ENCODE results near the gene NHLH2. TPM values are rescaled to one million over a fixed set of nuclear protein-coding genes. Genes with fewer than 3 reads are reported as not detected.
A peak's percentile ranks its signal among the peaks of the same experiment; 100 is the strongest.

The NHLH2 gene
- polyA plus RNA-seq, 1 experiment = not detected

DNA sequence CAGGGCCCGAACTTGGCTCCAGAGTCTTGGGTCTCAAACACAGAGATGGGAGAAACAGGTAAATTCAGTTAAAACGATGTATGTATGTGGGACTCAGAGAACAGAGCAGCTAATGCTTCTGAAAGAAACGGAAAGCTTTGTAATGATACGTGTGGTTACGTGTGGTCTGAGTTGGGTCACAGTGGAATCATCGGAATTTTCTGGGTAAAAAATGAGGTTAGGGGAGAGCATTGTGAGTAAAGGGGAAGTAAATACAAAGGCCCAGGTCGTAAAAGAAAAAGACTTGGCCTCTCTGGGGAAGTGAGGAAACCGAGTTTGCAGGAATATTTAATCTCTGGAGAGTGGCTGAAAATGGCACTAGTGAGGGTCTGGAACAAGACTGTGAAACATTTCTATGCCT is 8.3 kb downstream of the NHLH2 start:
- POLR2A ChIA-PET = no interaction called here

DNA sequence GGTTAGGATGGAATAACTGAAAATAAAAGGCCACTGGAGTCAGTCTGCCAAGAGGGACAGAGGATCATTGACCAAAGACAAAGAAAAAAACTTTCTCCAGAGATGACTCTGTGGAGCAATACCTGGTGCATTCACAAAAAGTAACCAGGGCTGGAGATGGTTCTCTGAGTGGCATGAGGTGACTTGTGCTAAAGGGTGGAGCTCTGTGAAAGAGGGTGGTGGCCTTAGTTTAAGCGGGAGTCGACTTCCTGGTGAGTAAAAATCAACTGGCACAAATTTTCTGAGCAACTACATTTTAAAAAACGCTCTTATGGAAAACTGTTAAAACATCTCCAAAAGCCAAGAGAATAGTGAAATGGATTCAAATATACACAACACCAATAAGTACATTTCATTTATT is 10.0 kb downstream of the NHLH2 start:
- CTCF ChIA-PET = no interaction called here
- POLR2A ChIA-PET = no interaction called here
- no peaks in the 10 kb centered on the region; the same call in 1 of the 2 replicates for H3K9me3 ChIP-seq (ENCODE audit: control insufficient read depth, insufficient read depth, low read length)
- H3K4me3 ChIP-seq (ENCODE audit: low read depth, low read length) = no peak overlapping the region
- TF ChIP-seq, protein P1, sequence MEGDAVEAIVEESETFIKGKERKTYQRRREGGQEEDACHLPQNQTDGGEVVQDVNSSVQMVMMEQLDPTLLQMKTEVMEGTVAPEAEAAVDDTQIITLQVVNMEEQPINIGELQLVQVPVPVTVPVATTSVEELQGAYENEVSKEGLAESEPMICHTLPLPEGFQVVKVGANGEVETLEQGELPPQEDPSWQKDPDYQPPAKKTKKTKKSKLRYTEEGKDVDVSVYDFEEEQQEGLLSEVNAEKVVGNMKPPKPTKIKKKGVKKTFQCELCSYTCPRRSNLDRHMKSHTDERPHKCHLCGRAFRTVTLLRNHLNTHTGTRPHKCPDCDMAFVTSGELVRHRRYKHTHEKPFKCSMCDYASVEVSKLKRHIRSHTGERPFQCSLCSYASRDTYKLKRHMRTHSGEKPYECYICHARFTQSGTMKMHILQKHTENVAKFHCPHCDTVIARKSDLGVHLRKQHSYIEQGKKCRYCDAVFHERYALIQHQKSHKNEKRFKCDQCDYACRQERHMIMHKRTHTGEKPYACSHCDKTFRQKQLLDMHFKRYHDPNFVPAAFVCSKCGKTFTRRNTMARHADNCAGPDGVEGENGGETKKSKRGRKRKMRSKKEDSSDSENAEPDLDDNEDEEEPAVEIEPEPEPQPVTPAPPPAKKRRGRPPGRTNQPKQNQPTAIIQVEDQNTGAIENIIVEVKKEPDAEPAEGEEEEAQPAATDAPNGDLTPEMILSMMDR (IDR thresholded peaks at IDR 0.05; ENCODE audit: low read depth, low read length) = no peak
- H3K27ac ChIP-seq (ENCODE audit: low read depth, low read length) = no peak overlapping the region
- no peak for DNase-seq (ENCODE audit: low read depth, low spot score)
- H3K27me3 ChIP-seq (ENCODE audit: control insufficient read depth, insufficient read depth, low read length) = peaks cover 32% of the 10 kb centered on the region

More for the DNA sequence above, 8.3 kb downstream of the NHLH2 start:
- Histone ChIP-seq H3K27ac (ENCODE audit: low read depth, low read length) (no peak overlapping the region), H3K4me3 (ENCODE audit: low read depth, low read length) (no peak overlapping the region), H3K27me3 (ENCODE audit: control insufficient read depth, insufficient read depth, low read length) (peaks cover 27% of the 10 kb centered on the region), H3K9me3 (ENCODE audit: control insufficient read depth, insufficient read depth, low read length) (no peaks in the 10 kb centered on the region; the same call in 1 of the 2 replicates)
- DNase-seq (ENCODE audit: low read depth, low spot score) = no peak
- TF ChIP-seq, protein P1 (IDR thresholded peaks at IDR 0.05; ENCODE audit: low read depth, low read length) = no peak
- CTCF ChIA-PET = no interaction called here

DNA sequence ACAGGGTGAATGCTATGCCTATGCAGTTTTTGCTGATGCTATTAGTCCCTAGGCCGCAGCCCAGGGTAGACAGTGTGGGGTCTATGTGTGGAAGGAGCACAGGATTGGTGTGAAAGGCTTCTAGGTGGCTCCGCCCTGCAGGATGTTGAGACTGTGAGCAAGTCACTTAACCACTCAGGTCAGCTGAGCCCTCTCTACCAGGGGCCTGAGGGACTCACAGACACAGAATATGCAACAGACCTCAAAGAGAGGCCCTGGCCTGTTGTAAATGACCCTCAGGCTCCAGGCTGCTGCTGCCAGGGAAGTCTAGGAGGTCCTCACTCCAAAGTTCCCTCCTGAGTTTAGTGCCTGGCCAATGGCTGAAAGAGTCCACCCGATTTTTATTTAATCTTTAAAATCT is 11.0 kb downstream of the NHLH2 start:
- CTCF ChIA-PET = no interaction called here

DNA sequence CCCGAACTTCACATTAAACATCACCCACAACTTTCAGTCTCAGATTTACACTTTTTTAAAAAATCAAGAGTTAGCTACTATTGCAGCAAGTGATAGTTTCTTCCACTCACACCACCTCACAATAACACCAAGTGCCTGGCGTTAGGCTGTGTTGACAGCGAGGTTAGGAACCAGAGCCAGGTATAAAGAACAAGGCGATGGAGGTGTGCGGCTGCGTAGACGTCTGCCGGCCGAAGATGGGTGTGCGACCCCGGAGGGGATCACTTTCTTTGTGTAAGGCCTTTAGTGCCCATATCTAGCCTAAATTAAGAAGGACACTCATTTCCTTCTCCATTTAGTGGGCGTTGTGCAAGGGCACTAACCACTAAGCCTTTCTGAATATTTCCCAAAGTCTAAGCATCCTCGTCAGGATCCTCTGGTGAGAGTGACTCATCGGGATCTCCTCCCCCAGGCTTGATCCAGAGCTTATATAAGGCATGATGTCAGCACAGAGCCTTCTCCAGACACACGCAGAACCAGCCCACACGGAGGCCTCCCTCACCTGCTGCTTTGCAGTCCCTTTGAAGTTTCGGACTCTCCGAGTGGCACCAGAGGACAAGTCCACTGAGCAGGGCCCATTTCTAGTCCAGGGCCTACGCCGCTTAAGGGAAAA is 11.8 kb downstream of the NHLH2 start:
- CTCF ChIA-PET = interaction anchor here (1.0 kb wide), 1 partner anchor 20 kb away, joined by 3 read pairs; no protein-coding TSS in a partner anchor
- POLR2A ChIA-PET = no interaction called here
- Histone ChIP-seq H3K4me3 (ENCODE audit: low read depth, low read length) (no peak overlapping the region; the same call in 1 of the 2 replicates), H3K9me3 (ENCODE audit: control insufficient read depth, insufficient read depth, low read length) (no peaks in the 10 kb centered on the region; the same call in 1 of the 2 replicates), H3K27me3 (ENCODE audit: control insufficient read depth, insufficient read depth, low read length) (peaks cover 27% of the 10 kb centered on the region), H3K27ac (ENCODE audit: low read depth, low read length) (no peak overlapping the region)
- TF ChIP-seq, protein P1 (IDR thresholded peaks at IDR 0.05; ENCODE audit: low read depth, low read length) = no peak
- peak; percentile 27 for DNase-seq (ENCODE audit: low read depth, low spot score)

More for the DNA sequence above, 11.0 kb downstream of the NHLH2 start:
- TF ChIP-seq, protein P1 (IDR thresholded peaks at IDR 0.05; ENCODE audit: low read depth, low read length) = no peak
- Histone ChIP-seq H3K9me3 (ENCODE audit: control insufficient read depth, insufficient read depth, low read length) (no peaks in the 10 kb centered on the region; the same call in 1 of the 2 replicates), H3K4me3 (ENCODE audit: low read depth, low read length) (no peak overlapping the region), H3K27ac (ENCODE audit: low read depth, low read length) (no peak overlapping the region), H3K27me3 (ENCODE audit: control insufficient read depth, insufficient read depth, low read length) (peaks cover 32% of the 10 kb centered on the region)
- no peak for DNase-seq (ENCODE audit: low read depth, low spot score)
- POLR2A ChIA-PET = no interaction called here
